Astrocyte of the hippocampus (primary cell): ENCODE data around the gene MTX1.
"Not testable (repeated sequence)": the region's sequence is repeated elsewhere in the genome, so short reads cannot be mapped to it uniquely, and the experiment has no call there.

Experiments used
- DNase-seq: peaks from one replicate; pipeline ENCODE4 v3.0.0; 2011; ENCODE audit warnings: low read depth, low spot score

Gene MTX1

GRCh38 chr1:155235375-155235774 is 26.9 kb downstream of the MTX1 start:
- not testable (repeated sequence) for DNase-seq

- no peak for DNase-seq
Observed at GRCh38 chr1:155236451-155236850, 28.0 kb downstream of the MTX1 start.

GRCh38 chr1:155241069-155241679 is 32.7 kb downstream of the MTX1 start:
- DNase-seq: peak; percentile 83

DNA sequence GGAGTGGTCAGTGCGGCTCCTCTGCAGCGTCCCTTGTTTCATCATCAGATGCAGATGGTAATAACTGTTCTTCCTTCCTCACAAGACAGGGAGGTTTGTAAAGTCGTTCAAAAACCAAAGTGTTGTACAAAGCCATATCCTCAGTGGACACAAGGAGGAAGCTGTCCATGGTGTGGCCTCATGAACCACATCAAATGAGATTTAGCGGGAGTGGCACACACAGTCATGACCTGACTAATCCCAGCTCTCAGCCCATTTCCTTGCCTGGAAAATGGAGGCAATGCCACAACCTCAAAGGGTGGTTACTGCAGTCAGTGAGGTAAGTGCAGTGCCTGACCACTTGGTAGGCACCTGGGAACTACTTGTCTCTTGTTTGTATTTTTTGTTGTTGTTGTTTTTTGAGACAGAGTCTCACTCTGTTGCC is 33.4 kb downstream of the MTX1 start:
- no peak for DNase-seq

GRCh38 chr1:155242805-155243358 is 34.4 kb downstream of the MTX1 start:
- DNase-seq: no peak

- DNase-seq: peak; percentile 99
Observed at GRCh38 chr1:155244368-155245162, 36.1 kb downstream of the MTX1 start.

DNA sequence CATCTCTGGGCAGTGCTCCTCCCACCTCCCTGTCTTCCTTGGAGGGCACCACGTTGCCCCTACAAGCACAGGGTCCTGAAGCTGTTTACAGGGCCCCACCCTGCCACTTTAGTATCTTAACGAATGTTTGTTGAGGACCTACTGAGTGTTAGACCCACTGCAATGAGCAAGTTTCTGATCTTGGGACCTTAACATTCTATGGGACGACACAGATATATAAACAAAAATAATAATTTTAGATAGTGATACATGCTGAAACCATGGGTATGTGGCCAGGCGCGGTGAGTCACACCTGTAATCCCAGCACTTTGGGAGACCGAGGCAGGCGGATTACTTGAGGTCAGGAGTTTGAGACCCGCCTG is 36.6 kb downstream of the MTX1 start:
- no peak for DNase-seq

GRCh38 chr1:155246796-155247195 is 38.3 kb downstream of the MTX1 start:
- not testable (repeated sequence) for DNase-seq

- DNase-seq: no peak
Observed at GRCh38 chr1:155247667-155248553, 39.4 kb downstream of the MTX1 start.

- DNase-seq: no peak
Observed at GRCh38 chr1:155250246-155250632, 41.7 kb downstream of the MTX1 start.

- peak; percentile 97 for DNase-seq
Observed at GRCh38 chr1:155250633-155251449, 42.3 kb downstream of the MTX1 start.

DNA sequence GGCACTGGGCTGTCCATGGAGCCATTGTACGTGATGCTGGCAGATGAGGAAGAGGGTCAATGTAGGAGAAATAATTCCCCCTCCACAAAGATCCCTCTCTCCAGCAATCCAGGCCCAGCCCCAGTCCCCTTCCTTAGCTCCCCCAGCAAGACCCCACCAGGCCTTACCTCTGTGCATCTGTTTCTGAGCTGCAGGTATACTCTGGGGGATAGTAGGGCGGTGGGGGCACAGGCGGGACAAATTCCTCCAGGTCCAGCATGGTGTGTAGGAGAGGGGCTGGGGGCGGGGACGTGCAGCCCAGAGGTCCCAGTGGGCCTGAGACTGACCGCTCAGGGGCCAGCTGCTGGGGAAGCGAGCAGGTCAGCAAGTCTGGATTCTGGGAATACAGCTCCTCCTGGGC is 43.1 kb downstream of the MTX1 start:
- DNase-seq: no peak

DNA sequence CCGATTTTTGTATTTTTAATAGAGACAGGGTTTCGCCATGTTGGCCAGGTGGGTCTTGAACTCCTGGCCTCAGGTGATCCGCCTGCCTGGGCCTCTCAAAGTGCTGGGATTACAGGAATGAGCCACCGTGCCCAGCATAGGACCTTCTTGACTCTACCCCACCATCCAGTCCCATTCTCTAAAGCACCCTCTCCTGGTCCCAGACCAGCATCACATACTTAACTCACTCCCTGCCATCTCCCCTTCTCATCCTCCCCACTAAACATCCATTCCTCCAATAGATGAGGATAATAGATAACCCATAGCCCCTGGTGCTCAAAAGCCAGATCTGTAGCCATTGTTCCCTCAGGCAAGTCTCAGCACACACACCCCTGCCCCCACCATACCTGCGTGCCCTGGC is 44.7 kb downstream of the MTX1 start:
- peak; percentile 28 for DNase-seq

DNA sequence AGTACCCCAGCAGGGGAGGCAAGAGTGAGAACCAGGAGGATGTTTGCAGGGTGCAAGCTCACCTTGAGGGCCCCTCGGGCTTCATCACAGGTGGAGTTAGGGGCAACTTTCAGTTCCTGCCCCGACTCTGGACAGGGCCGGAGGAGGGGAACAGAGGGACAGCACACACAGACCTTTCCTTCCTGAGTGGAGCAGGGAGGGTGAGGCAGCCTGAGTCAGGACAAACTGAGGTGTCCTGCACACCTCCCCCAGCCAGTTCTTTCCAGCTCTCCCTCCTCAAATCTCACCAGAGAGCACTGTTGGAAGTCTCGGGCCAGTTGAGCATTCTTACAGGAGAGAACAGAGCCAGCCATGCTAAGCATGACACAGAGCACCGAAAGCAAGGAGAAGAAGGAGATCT is 45.3 kb downstream of the MTX1 start:
- peak; percentile 34 for DNase-seq

- DNase-seq: no peak
Observed at GRCh38 chr1:155254228-155254713, 45.8 kb downstream of the MTX1 start.

- DNase-seq: peak; percentile 55
Observed at GRCh38 chr1:155254714-155255242, 46.3 kb downstream of the MTX1 start.

- peak; percentile 95 for DNase-seq
Observed at GRCh38 chr1:155255243-155256007, 46.9 kb downstream of the MTX1 start, which contains the start of gene ENTREP3. Gene ENTREP3, minus strand, starts transcription at chr1:155255483. Its CDS starts 606 bp downstream, at chr1:155254877.

DNA sequence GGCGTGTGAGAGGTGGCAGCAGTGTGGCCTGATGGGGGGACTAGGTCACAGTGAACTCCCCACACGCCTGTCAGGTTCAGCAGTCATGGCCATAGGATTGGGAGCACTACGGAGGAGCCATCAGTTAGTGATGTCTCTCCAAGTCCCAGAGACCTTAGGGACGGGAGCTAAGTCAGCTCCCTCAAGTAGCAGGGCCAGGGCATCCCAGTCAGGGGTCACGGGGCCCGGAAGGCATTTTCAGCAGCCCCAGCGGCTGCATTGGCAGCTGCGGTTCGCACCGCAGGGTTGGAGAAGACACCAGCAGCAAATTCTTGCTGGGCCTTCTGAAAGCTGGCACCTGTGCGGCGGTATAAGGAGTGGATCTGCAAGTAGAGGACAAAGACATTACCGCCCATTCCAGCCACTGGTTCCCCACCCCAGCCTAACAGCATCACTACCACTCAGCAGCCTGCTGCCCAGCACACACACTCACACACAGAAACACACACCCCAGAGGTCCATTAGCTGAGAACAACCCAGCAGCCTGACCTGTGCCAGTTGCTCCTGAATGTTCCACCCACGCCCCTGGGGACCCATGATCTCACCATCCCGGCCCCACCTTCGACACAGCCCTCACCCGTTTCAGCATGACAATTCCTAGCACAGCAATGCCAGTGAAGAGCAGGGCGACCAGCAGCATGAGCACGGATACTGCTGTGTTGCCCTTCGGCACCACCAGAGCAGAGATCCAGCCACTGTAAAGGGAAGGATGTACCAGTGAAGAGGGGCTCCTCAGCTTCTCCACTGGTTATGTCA is 47.8 kb downstream of the MTX1 start:
- DNase-seq: no peak

GRCh38 chr1:155260276-155260675 is 51.8 kb downstream of the MTX1 start:
- no peak for DNase-seq
